ENCODE measurements around the gene ATP8A1.

Gene ATP8A1

DNA sequence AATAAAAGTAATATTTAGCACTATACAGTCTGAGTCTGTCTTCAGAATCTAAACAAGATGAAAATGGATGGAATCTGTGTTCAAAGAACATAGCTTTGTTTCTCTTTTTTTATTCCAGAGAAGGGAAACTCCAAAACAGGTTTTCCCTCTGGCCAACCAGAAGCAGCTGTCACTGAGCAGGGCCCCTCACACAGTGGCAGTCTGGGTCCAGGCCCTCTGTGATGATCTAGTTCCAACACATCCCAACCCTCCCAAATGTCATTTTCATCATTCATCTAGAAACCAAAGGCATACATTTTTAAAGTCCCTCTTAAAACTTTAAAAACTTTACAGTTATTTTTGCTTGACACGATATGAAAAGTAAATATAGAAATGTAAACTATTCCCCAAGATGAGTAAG, 70.1 kb downstream of the ATP8A1 start:
- TF ChIP-seq RAD21 (IDR thresholded peaks at IDR 0.05; ENCODE audit: low read depth): no peak
- TF ChIP-seq CREB1 (IDR thresholded peaks at IDR 0.05; ENCODE audit: low read depth): no peak
- TF ChIP-seq, protein P1, sequence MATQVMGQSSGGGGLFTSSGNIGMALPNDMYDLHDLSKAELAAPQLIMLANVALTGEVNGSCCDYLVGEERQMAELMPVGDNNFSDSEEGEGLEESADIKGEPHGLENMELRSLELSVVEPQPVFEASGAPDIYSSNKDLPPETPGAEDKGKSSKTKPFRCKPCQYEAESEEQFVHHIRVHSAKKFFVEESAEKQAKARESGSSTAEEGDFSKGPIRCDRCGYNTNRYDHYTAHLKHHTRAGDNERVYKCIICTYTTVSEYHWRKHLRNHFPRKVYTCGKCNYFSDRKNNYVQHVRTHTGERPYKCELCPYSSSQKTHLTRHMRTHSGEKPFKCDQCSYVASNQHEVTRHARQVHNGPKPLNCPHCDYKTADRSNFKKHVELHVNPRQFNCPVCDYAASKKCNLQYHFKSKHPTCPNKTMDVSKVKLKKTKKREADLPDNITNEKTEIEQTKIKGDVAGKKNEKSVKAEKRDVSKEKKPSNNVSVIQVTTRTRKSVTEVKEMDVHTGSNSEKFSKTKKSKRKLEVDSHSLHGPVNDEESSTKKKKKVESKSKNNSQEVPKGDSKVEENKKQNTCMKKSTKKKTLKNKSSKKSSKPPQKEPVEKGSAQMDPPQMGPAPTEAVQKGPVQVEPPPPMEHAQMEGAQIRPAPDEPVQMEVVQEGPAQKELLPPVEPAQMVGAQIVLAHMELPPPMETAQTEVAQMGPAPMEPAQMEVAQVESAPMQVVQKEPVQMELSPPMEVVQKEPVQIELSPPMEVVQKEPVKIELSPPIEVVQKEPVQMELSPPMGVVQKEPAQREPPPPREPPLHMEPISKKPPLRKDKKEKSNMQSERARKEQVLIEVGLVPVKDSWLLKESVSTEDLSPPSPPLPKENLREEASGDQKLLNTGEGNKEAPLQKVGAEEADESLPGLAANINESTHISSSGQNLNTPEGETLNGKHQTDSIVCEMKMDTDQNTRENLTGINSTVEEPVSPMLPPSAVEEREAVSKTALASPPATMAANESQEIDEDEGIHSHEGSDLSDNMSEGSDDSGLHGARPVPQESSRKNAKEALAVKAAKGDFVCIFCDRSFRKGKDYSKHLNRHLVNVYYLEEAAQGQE (IDR thresholded peaks at IDR 0.05; ENCODE audit: low read depth): no peak
- no peak for TF ChIP-seq CEBPB (IDR thresholded peaks at IDR 0.05)
- TF ChIP-seq YY1 (IDR thresholded peaks at IDR 0.05; ENCODE audit: low read depth): no peak
- no peak for TF ChIP-seq EGR1 (IDR thresholded peaks at IDR 0.05)
- no peak for TF ChIP-seq ZBTB7A (IDR thresholded peaks at IDR 0.05; ENCODE audit: low read depth)

DNA sequence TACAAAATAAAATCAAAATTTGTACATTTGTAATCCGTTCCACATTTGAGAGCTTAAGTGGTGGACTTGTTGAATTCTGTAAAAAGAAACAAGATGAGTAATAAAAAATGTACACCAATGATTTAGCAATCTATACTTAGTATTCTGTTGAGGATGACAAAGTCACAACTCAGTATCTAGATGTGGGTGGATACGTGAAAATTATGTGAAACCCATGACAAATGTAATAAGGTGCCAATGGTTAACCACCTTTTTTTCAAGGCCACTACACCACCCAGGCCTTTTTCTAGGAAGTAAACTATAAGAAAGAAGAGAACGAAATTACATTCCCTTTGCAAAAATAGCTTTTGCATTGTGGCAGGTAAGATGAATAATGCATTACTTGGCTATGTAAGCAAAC, 77.0 kb downstream of the ATP8A1 start:
- TF ChIP-seq FOXM1 (IDR thresholded peaks at IDR 0.05; ENCODE audit: borderline replicate concordance, low read depth) (no peak), TAF1 (IDR thresholded peaks at IDR 0.05; ENCODE audit: low read depth) (no peak), YY1 (IDR thresholded peaks at IDR 0.05; ENCODE audit: low read depth) (no peak), ZBTB7A (IDR thresholded peaks at IDR 0.05; ENCODE audit: low read depth) (no peak), RAD21 (IDR thresholded peaks at IDR 0.05; ENCODE audit: low read depth) (no peak), TCF12 (IDR thresholded peaks at IDR 0.05; ENCODE audit: low read depth) (no peak), NFIC (IDR thresholded peaks at IDR 0.05) (no peak), EP300 (IDR thresholded peaks at IDR 0.05; ENCODE audit: borderline replicate concordance) (no peak), TEAD4 (IDR thresholded peaks at IDR 0.05) (no peak), CEBPB (IDR thresholded peaks at IDR 0.05) (no peak), EGR1 (IDR thresholded peaks at IDR 0.05) (no peak), CREB1 (IDR thresholded peaks at IDR 0.05; ENCODE audit: low read depth) (no peak)
- TF ChIP-seq, protein P2, sequence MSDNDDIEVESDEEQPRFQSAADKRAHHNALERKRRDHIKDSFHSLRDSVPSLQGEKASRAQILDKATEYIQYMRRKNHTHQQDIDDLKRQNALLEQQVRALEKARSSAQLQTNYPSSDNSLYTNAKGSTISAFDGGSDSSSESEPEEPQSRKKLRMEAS (IDR thresholded peaks at IDR 0.05): no peak
- TF ChIP-seq, protein P3, sequence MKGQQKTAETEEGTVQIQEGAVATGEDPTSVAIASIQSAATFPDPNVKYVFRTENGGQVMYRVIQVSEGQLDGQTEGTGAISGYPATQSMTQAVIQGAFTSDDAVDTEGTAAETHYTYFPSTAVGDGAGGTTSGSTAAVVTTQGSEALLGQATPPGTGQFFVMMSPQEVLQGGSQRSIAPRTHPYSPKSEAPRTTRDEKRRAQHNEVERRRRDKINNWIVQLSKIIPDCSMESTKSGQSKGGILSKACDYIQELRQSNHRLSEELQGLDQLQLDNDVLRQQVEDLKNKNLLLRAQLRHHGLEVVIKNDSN (IDR thresholded peaks at IDR 0.05): no peak
- TF ChIP-seq, protein P1 (IDR thresholded peaks at IDR 0.05; ENCODE audit: low read depth): no peak

DNA sequence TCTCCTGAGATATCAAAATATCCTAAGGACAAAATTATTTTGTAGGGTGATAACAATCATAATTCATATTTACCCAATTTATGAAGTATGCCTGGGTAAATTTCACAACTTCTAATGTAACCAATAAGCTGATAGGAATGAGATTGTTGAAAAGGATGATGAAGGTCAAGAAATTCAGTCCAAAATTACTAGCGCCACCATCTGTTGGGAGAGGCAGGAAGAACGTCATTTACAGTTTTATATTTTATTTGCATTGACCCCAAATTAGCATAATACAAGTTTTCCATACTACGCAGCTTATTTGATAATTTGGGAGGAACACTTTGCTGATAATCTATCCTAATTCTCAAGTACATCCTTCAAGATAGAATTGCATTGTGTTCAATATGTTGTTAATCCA, 78.7 kb downstream of the ATP8A1 start:
- no peak for TF ChIP-seq CEBPB (IDR thresholded peaks at IDR 0.05)
- TF ChIP-seq RAD21 (IDR thresholded peaks at IDR 0.05; ENCODE audit: low read depth): no peak
- no peak for TF ChIP-seq EGR1 (IDR thresholded peaks at IDR 0.05)
- TF ChIP-seq, protein P3 (IDR thresholded peaks at IDR 0.05): no peak
- TF ChIP-seq YY1 (IDR thresholded peaks at IDR 0.05; ENCODE audit: low read depth): no peak
- no peak for TF ChIP-seq TAF1 (IDR thresholded peaks at IDR 0.05; ENCODE audit: low read depth)
- TF ChIP-seq, protein P1 (IDR thresholded peaks at IDR 0.05; ENCODE audit: low read depth): no peak
- no peak for TF ChIP-seq CREB1 (IDR thresholded peaks at IDR 0.05; ENCODE audit: low read depth)
- no peak for TF ChIP-seq ZBTB7A (IDR thresholded peaks at IDR 0.05; ENCODE audit: low read depth)
- TF ChIP-seq, protein P2 (IDR thresholded peaks at IDR 0.05): no peak
- no peak for TF ChIP-seq NFIC (IDR thresholded peaks at IDR 0.05)
- no peak for TF ChIP-seq TEAD4 (IDR thresholded peaks at IDR 0.05)
- no peak for TF ChIP-seq TCF12 (IDR thresholded peaks at IDR 0.05; ENCODE audit: low read depth)
- no peak for TF ChIP-seq EP300 (IDR thresholded peaks at IDR 0.05; ENCODE audit: borderline replicate concordance)
- TF ChIP-seq FOXM1 (IDR thresholded peaks at IDR 0.05; ENCODE audit: borderline replicate concordance, low read depth): no peak

DNA sequence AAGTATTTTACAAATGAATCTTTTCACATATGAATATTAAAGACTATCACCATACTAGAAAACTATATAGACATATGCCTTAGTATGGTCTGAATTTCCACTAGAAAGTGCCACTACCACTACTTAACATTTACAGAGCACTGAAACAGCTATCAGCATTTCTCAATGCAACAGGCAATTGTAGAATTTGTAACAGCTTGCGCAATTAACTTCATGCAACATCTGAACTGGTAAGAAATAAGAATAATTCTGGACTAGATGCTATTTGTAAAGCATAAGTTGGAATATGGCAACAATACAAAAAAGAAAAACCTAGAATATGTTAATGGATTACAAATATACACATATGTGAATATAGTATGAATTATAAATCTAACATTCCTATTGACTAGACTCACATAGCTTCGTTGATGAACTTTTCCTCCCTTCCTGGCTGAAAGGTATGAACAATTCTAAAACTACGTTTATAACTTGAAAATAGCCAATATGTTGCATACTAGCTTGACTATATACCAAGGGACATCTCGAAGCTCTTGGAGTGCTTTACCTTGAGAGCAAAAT, 82.0 kb downstream of the ATP8A1 start:
- no peak for TF ChIP-seq YY1 (IDR thresholded peaks at IDR 0.05; ENCODE audit: low read depth)
- TF ChIP-seq CEBPB (IDR thresholded peaks at IDR 0.05): peak; percentile 32; the same call in 1 of the 2 replicates

DNA sequence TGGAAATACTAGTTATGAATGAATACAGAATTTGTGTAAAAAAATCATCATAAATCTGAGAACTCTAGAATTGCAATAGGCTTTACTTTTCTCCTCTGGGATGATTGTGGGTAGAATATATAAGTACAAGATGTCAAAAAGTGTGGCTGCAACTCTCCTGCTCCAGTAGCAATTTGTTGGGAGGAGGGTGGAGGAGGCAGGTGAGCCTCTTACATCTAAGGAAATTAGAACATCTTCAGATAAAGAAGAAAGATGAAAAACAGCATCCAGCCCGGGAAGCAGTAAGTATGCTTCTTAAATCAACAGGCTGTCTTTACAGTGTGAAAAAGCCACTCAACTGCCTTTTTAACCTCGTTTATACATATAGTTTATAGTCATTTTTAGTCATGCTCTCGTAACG, 83.7 kb downstream of the ATP8A1 start:
- TF ChIP-seq YY1 (IDR thresholded peaks at IDR 0.05; ENCODE audit: low read depth) (no peak), RAD21 (IDR thresholded peaks at IDR 0.05; ENCODE audit: low read depth) (no peak), NFIC (IDR thresholded peaks at IDR 0.05) (no peak), CREB1 (IDR thresholded peaks at IDR 0.05; ENCODE audit: low read depth) (no peak), EGR1 (IDR thresholded peaks at IDR 0.05) (no peak), TCF12 (IDR thresholded peaks at IDR 0.05; ENCODE audit: low read depth) (no peak)
- TF ChIP-seq, protein P2 (IDR thresholded peaks at IDR 0.05): no peak
- TF ChIP-seq, protein P1 (IDR thresholded peaks at IDR 0.05; ENCODE audit: low read depth): no peak
